MM.1S (cell line): ENCODE measurements around the gene TTLL3.

ENCODE experiments used
- EZH2 ChIP-seq: fragments of 300-600 bp; sonication (generic); optimal IDR thresholded peaks from 2 replicates; pipeline ENCODE3; 2017; ENCODE audit warnings: low read depth, mild to moderate bottlenecking, antibody characterized with exemption, low read length, mixed read lengths
- EZH2phosphoT487 ChIP-seq: fragments of 300-600 bp; sonication (generic); IDR thresholded peaks from 2 replicates; pipeline ENCODE4 v1.6.1; 2018; ENCODE audit warnings: antibody characterized with exemption, low read length
- TF ChIP-seq, protein P1 (sequence below): fragments of 300-600 bp; sonication (generic); IDR thresholded peaks from 2 replicates; pipeline ENCODE4 v1.5.1; 2016; ENCODE audit warnings: antibody characterized with exemption, low read length, mixed read lengths

DNA sequence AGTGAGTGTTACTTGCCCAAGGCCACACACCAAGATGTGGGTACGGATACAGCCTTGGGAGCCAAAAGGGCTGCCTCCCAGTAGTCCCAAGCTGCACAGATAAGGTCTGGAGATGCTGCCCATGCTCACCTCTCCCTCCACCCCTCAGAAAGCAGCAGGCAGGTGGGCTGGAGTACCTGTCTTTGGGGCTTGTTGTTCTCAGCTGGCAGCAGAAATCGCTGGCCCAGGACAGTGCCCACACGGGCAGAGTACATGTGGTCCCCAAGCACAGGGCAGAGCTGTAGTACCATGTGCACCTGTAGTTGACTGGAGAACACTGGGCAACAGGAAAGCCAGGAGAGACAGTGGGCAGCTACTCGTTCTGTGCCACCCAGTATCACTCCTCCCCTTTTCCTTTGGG lies 28.8 kb downstream of the TTLL3 start:
- TF ChIP-seq, protein P1, sequence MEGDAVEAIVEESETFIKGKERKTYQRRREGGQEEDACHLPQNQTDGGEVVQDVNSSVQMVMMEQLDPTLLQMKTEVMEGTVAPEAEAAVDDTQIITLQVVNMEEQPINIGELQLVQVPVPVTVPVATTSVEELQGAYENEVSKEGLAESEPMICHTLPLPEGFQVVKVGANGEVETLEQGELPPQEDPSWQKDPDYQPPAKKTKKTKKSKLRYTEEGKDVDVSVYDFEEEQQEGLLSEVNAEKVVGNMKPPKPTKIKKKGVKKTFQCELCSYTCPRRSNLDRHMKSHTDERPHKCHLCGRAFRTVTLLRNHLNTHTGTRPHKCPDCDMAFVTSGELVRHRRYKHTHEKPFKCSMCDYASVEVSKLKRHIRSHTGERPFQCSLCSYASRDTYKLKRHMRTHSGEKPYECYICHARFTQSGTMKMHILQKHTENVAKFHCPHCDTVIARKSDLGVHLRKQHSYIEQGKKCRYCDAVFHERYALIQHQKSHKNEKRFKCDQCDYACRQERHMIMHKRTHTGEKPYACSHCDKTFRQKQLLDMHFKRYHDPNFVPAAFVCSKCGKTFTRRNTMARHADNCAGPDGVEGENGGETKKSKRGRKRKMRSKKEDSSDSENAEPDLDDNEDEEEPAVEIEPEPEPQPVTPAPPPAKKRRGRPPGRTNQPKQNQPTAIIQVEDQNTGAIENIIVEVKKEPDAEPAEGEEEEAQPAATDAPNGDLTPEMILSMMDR = no peak
- no peak for TF ChIP-seq EZH2
- no peak for TF ChIP-seq EZH2phosphoT487
